SH-SY5Y (cell line): Measurements from ENCODE around the gene MRPL58.

Experiments used
- GATA2 ChIP-seq: IDR thresholded peaks from 2 replicates; pipeline ENCODE4 v1.6.1; 2011; ENCODE audit warnings: mild to moderate bottlenecking, low read depth, low read length
- GATA3 ChIP-seq: IDR thresholded peaks from 2 replicates; pipeline ENCODE4 v1.6.1; 2011; ENCODE audit warnings: low read depth, mild to moderate bottlenecking, low read length, moderate library complexity

DNA sequence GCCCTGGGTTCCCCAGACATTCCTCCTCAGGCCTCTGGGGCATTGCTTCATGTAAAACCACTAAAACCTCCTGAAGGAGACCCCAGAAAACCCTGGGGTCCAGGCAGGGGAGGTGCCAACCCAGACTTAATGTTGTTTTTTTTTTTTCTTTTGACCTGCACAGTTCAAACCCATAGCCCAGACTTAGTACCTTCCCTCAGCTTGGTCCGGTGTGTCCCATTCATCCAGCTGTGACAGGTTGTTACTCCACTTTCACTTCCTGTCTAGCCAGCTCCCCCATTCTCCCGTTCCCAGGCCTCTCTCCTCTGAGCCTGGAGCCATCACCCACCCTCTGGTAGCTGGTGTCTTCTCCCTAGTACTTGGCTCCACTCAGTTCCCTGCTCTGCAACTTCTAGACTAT lies 20.2 kb upstream of the MRPL58 start:
- TF ChIP-seq GATA3 (no peak), GATA2 (no peak)
